Activated CD4-positive, alpha-beta T cell treated with anti-CD3 and anti-CD28 coated beads, Interleukin-2, Interleukin-4, amounts not matched to agents 100 ng/mL and 50 ng/mL, durations not matched to agents 16 hours and 8 hours (primary cell): ENCODE measurements around the gene ARGLU1.

Experiments
- DNase-seq: peaks from one replicate; pipeline ENCODE4 v3.0.0-alpha.2; 2020; ENCODE audit warnings: low spot score

Gene ARGLU1

DNA sequence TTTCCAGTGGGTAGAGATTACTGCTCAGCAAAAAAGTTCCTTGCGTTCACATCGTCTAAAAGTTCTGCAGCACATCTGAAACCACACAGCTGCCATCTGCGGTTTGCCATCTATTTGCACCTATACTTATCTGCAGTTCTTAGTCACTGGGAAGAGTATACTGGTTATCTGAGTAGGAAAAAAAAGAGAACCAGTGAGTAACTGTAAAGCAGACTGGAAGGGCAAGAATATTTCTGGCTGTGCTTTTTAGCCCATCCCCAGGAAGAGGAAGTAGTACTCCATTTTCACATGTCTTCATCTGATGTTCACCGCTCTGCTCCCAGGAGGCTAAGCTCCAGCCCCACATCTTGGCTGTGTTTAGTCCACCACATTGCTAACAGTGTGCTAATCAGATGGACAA is 68.0 kb downstream of the ARGLU1 start:
- no peak for DNase-seq

DNA sequence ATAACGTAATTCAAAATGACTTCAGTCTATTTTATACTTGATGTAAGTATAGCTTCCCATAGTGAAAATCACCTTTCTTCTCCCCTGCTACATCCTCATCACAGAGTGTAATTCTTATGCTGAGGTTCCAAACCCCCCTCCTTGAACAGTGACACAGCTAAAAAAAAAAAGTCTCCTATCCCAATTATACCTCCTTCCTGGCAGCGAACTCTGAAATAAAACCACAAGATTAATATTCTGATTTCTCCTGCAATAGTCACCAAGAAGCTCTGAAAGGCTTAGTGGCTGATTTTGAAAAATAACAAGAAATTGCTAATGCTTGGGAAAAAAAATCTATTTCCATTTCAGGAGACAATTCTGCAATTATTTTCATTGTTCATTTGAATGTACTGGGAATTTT is 68.8 kb downstream of the ARGLU1 start:
- DNase-seq, result no peak

DNA sequence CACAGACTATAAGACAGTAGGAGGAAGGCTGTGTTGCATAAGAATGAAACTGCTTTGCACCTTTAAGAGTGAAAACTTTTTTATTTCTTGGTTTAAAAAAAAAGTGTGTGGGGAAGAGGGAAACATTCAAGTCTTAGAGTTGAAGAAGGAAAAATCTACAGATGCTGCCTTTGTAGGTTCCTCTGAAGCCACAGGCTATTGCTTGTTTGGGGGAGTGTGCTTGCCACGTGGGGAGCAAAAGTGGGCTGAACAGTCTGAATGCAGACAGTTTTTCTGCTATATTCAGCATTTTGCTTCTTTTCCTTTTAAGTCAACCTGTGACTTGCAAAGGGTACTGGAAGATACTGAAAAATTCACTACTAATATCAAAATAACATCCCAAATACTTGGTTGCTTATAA is 69.4 kb downstream of the ARGLU1 start:
- no peak for DNase-seq

DNA sequence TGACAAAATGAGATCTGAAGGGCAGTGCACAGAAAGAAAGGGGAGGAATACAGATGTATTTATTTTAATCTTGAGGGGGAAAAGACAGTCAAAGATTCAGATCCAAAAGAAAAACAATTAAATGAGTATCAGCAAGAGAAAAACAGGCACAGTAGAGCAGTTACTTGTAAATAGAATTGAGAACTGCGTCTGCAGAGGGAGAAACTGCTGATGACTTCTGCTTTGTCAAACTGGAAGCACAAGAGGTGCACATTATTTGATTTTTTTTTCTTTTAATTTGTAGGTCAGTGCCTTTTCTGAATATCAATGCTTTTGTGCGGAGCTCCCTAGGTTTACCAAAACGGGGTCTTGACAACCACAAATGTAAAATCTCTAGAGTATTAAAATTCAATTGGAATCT is 69.8 kb downstream of the ARGLU1 start:
- no peak for DNase-seq

DNA sequence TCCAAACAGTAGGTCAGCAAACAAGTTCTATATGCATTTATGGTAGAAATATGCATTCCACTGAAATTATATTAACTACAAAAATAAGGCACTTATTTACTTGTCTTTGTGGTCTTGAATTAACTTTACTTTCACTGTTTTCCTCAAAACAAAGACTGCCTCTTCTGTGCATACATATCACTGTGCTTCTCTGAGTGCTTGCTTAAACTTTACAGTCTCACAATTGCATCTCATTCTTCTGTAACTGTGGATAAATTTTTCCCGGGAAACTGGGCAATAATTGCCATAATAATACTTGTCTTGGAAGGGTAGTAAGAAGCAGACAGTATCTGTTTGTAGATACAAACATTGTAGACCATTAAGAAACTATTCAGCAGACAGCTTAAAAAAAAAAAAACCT is 70.9 kb downstream of the ARGLU1 start:
- no peak for DNase-seq

DNA sequence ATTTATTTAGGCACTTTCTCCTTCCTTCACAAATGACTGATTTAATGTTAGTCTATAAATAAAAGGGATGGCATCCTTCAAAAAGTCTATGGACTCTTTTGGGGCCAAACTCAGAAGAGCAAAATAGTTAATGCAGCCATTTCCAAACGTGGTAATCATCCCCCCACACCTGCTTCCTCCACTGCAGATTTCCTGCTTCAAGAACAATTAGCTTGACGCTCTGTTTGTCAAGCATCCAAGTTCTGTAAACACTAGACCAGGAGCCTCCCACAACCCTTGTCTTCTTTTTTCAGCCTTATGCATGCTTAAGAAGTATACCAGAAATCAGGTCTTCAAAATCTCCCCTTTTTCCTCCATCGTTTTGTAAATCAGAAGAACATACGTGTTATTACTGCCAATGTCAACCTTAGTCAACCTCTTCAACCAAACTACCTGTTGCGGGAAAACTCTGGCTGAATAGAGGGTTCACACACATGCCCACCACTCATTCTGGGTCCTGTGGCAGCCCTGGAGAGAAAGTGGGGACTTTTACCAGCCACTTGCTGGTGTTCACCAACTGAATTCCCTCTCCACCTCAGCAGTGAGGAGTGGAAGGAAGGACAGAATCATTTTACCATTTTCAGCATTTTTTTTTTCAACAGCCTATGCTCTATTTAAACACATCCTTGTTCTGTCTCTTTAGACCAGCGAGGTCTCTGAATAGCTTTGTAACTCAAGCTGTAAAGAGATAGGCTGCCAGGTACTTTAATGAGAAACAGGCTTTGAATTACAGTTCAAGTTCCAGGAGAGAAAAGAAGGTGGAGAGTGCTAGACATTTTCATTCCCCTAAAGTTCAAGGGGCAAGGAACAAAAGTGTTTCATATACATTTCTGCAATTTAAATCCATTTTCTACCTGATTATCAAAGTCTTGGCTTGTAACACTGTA is 71.6 kb downstream of the ARGLU1 start:
- no peak for DNase-seq

DNA sequence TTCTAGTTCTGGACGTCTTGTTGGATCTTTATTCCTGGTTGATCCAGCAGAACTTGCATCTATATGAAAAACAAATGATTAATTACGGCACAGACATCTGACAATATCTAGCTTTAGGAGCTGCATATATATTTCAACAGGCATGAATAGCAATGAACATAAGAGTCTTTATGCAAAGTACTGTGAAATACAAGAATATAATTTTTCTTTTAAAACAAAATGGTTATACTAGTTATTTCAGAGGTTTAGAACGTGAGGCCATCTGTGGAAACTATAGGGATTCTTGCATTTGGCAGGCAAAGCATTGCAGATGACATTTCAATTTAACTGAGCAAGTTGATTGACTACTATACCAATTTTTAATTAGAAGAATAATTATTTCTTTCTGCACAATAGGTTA is 73.0 kb downstream of the ARGLU1 start:
- DNase-seq, result no peak

DNA sequence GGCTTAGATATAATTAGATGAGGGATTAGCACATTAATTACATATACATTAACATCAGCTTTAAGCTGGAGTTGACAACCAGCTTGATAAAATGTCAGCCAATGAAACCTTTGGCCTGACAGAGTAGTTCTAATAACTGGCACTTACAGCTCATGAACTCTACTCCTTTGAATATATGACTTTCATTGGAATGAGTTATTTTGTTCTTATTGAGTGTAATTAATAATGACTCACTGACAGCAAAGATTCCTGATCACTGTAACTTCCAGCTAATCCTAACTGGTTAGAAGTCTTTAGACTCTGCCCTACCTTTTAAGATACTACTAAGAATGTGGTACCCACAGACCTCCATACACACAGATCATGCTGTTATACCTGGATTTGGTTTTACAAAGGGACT is 73.4 kb downstream of the ARGLU1 start:
- DNase-seq, result no peak

DNA sequence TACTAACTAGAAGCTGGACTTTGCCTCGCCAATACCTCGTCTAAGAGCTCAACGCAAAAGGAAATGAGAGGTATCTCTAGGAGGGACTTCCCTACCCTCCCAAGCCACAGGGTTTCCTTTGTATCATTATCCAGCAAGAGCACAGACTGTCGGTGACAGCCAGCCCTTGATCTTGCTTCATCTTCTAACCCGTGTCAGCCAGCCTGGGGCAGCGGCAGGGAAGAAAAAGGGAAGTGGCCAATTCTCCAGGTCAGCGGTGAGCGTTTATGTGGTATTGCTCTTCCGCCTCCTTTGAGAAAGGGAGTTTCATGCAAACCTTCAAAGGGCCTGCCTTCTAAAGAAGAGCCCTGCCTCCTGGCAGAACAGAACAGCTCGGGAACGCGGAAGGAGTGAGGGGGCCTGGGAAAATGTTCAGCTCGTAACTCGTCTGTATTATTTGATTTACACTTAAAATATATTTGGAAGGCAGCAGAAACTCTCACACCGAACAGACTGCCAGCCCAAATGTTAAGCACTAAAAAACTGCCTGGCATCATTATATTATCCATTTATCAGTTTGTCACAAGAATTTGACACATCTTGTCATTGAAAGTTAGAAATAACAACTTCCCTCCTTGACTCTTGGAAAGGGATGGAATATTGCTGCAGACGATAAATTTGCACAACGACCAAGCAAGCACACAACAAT is 74.3 kb downstream of the ARGLU1 start:
- DNase-seq, result no peak

DNA sequence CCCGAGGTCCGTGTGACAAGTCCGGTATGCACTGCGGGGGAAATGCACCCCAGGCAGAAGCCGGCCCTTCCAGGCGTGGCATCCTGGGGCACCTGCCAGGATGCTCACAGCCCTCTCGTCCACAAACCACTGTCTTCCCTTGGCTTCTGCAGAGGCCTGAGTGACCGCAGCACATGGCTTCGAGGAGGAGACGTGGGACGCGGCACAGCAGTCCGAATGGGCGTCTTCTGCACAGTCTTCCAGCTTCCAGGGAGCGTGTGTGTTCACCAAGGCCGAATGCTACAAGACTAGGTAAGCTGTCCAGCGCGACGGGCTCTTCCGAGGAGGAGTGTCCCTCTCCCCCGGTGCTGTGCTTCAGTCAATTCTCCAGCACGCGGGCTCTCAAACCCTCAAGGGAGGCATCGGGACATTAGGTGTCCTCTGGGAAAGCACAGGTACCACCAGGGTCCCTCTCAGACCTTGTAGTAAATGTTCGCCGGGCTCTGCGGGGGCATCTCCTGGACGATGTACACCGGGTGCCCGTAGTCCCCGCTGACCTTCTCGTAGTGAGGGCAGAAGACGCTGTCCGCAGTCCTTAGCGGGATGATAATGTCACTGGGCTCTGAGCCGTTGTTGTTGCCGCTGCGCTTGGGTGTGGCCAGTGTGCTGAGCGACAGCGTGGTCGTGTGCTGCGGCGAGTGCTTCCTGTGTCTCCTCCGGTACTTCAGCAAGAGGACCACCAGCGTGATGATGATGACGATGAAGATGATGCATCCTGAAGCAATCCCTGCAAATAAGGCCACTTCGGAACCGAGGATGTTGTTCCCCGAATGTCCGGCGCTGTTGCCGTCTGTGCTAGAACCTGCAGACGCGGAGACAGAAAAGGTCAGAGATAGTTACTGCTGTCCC is 75.1 kb downstream of the ARGLU1 start:
- DNase-seq, result no peak

DNA sequence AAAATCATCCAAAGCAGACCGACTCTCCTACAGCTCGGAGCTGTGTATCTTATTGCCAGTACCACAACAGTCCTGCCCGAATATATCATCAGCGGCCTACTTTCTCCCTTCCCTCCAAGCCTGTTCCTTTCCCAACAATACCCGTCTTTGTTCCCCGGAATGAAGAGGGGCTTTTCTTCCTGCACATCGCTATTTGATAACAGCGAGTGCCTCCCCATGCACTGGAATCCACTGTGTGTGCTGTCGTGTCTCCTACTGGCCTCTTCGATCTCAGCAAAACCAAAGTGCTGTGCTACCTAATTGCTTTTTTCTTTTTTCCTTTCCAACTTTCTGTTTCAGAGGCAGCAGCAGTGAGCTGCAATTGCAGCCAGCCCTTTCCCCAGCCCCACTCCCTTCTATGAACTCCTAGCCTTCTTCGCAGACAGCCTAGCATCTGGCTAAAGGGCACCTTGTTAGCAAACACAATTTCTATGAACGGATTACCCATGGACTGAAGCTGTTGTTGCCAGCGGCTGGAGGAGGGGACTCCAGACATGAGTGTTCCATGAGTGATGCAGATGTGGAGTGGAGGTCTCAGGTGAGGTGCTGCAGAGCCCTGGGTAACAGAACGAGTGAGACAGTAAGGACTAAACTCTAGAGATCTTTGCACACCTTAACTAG is 75.9 kb downstream of the ARGLU1 start:
- DNase-seq, result no peak
